Muscle of leg (tissue), 11 donors: Measurements from ENCODE around the gene DIS3L2. TPM values are rescaled to one million over a fixed set of nuclear protein-coding genes. Genes with fewer than 3 reads are reported as not detected.
A peak's percentile ranks its signal among the peaks of the same experiment; 100 is the strongest.

Experiments used
- DNase-seq: peaks from one replicate; pipeline ENCODE4 v3.0.0; 2013
- H3K27ac ChIP-seq: one replicate; pipeline ENCODE4 v1.5.1; 2013; ENCODE audit warnings: mild to moderate bottlenecking, low read length, control low read depth
- H3K27me3 ChIP-seq: one replicate; pipeline ENCODE4 v1.6.1; 2013; ENCODE audit warnings: low read length; ENCODE audit not compliant: control insufficient read depth, insufficient read depth
- H3K36me3 ChIP-seq: one replicate; pipeline ENCODE4 v1.6.1; 2013; ENCODE audit warnings: low read length; ENCODE audit not compliant: control insufficient read depth, insufficient read depth
- H3K4me1 ChIP-seq: one replicate; pipeline ENCODE4 v1.6.1; 2013; ENCODE audit warnings: low read length; ENCODE audit not compliant: control insufficient read depth, insufficient read depth
- H3K4me3 ChIP-seq: one replicate; pipeline ENCODE4 v1.5.1; 2013; ENCODE audit warnings: low read length, control low read depth
- H3K9me3 ChIP-seq: replicated peaks from 2 replicates; pipeline ENCODE4 v1.6.1; 2013; ENCODE audit warnings: low read depth, low read length; ENCODE audit not compliant: control insufficient read depth
- WGBS: methylation state at CpG from one replicate; pipeline ENCODE4 v1.1.5; 2013; ENCODE audit warnings: missing lambda C conversion rate; ENCODE audit not compliant: insufficient coverage; 5-methylcytosine and 5-hydroxymethylcytosine counted together
- polyA plus RNA-seq, 8 donors: library from polyadenylated mRNA; unstranded; fragments of 120-200 nt; gene quantifications; one replicate each; pipeline versions ENCODE4 v1.2.1 to v1.2.3, GENCODE V29; 2013; ENCODE audit warnings: inconsistent platforms in 1 of 8, low replicate concordance in 1 of 8; ENCODE audit not compliant: insufficient read length in 8 of 8, insufficient read depth in 1 of 8
- total RNA-seq: library from RNA; stranded (reverse); fragments of 120-200 nt; gene quantifications from one replicate; pipeline ENCODE4 v1.2.4, GENCODE V29; 2013

The DIS3L2 gene
- total and polyA plus RNA-seq, 9 donors: 19.3 to 29.8 (median 24.3) TPM

DNA sequence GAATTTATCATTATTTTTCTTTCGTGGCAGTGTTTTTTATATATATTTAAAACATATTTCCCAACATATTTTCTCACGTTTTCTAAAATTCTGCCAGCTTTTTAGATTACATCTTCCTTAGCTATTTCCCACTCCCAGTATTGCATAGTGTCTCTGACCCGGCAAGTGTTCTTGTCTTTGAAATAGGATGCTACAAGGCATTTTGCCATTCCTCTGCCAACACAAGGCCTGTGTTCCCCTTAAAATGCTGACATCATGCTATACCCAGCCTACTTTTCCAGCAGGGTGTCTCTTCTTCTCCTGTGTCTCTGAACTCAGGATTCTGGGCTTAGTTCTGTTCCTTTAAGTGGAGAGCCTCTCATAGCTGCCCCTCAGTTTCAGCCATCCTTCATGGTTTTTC is 115.2 kb downstream of the DIS3L2 start:
- Histone ChIP-seq H3K36me3 (no peaks in the 10 kb centered on the region), H3K27ac (no peak overlapping the region), H3K27me3 (no peaks in the 10 kb centered on the region), H3K4me3 (no peak overlapping the region), H3K4me1 (peaks cover 10% of the 10 kb centered on the region), H3K9me3 (no peaks in the 10 kb centered on the region)
- 63% methylated on average over 1 of the region's 3 CpGs for WGBS
- DNase-seq: peak; percentile 21

DNA sequence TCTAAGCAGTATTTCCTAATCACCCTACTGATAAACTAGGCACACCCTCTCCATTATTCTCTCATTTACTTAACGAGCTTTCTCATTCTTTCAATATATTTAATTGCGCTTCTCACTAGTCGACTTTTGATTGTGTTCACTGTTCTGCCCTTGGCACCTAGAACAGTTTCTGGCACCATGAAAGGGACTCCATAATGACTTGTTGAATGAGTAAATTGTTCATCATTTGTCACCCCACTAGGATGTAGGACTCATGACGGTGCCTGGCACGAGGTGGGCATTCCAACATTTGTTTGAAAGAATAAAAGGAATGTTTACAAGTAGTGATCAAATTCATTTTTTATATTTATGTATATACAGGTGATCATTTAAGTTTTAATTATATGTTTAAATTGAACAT is 123.7 kb downstream of the DIS3L2 start:
- no peak for DNase-seq
- Histone ChIP-seq H3K36me3 (peaks cover 7% of the 10 kb centered on the region), H3K9me3 (peaks cover 5% of the 10 kb centered on the region), H3K27me3 (no peaks in the 10 kb centered on the region), H3K4me1 (no peaks in the 10 kb centered on the region), H3K27ac (no peak overlapping the region), H3K4me3 (no peak overlapping the region)
- WGBS: no CpG with 5 or more reads among the region's 5 CpGs

DNA sequence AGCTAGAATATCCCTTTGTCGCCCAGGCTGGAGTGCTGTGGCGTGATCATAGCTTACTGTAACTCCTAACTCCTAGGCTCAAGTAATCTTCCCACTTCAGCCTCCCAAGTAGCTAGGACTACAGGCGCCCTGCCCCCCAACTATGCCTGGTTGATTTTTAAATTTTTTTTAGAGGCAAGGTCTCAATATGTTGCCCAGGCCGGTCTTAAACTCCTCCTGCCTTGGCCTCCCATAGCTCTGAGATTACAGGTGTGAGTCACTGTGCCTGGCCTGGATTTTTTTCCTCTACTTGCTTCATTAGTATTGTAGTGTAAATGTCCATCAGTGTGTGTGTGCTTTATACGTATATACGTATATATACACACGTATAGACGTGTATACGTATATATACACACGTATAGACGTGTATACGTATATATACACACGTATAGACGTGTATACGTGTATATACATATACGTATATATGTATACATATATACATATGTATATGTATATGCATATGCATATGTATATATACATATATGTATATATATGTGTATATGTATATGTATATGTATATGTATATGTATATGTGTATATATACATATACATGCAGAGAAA is 124.4 kb downstream of the DIS3L2 start:
- peaks cover 7% of the 10 kb centered on the region for H3K36me3 ChIP-seq
- H3K9me3 ChIP-seq: peaks cover 5% of the 10 kb centered on the region
- H3K27ac ChIP-seq: no peak overlapping the region
- H3K27me3 ChIP-seq: no peaks in the 10 kb centered on the region
- H3K4me3 ChIP-seq: no peak overlapping the region
- DNase-seq: no peak
- WGBS: no CpG with 5 or more reads among the region's 16 CpGs
- H3K4me1 ChIP-seq: no peaks in the 10 kb centered on the region

DNA sequence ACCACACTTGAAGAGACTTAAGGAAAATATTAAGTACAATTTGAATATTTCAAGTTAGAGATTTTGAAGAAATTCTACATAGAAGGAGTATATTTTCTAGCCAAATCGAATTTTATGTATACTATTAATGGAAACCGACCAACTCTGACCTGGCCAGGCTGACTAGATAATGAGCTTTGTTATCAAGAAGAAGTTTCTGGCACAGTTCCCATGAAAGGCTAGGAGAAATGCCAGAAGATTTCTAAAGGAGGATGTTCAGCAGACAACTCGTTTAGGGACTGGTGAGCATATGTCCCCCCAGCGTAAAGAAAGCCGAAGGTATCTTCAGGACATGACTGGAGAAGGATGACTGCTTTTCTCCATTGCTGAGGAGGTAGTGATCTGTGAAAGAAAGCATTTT is 127.3 kb downstream of the DIS3L2 start:
- Histone ChIP-seq H3K27me3 (no peaks in the 10 kb centered on the region), H3K36me3 (peaks cover 7% of the 10 kb centered on the region), H3K27ac (no peak overlapping the region), H3K4me3 (no peak overlapping the region), H3K4me1 (no peaks in the 10 kb centered on the region), H3K9me3 (no peaks in the 10 kb centered on the region)
- WGBS: 46% methylated on average over 3 of the region's 5 CpGs
- DNase-seq: peak; percentile 39

DNA sequence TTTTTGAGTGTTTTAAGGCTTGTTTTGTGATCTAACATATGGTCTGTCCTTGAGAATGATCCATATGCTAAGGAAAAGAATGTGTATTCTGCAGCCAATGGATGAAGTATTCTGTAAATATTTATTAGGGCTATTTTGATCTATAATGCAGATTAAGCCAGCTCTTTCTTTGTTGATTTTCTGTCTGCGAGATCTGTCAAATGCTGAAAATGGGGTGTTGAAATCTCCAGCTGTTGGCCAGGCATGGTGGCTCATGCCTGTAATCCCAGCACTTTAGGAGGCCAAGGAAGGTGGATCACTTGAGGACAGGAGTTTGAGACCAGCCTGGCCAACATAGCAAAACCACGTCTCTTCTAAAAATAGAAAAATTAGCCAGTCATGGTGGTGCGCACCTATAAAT is 132.7 kb downstream of the DIS3L2 start:
- Histone ChIP-seq H3K27me3 (no peaks in the 10 kb centered on the region), H3K36me3 (peaks cover 9% of the 10 kb centered on the region), H3K27ac (no peak overlapping the region), H3K4me3 (no peak overlapping the region), H3K9me3 (peaks cover 6% of the 10 kb centered on the region), H3K4me1 (no peaks in the 10 kb centered on the region)
- 100% methylated on average over 3 of the region's 3 CpGs for WGBS
- no peak for DNase-seq

DNA sequence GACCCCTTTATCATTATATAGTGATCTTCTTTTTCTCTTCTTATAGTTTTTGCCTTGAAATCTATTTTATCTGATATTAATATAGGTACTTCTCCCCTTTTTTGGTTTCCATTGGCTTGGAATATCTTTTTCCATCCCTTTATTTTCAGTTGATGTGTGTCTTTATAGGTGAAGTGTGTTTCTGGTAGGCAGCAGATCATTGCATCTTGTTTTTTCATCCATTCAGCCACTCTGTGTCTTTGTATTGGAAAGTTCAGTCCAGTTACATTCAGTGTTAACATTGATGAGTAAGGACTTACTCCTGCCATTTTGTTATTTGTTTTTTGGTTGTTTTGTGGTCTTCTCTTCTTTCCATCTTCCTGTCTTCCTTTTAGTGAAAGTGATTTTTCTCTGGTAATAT is 133.4 kb downstream of the DIS3L2 start:
- H3K9me3 ChIP-seq: peaks cover 6% of the 10 kb centered on the region
- H3K27ac ChIP-seq: no peak overlapping the region
- DNase-seq: no peak
- H3K4me3 ChIP-seq: no peak overlapping the region
- no peaks in the 10 kb centered on the region for H3K4me1 ChIP-seq
- no peaks in the 10 kb centered on the region for H3K27me3 ChIP-seq
- H3K36me3 ChIP-seq: peaks cover 9% of the 10 kb centered on the region

DNA sequence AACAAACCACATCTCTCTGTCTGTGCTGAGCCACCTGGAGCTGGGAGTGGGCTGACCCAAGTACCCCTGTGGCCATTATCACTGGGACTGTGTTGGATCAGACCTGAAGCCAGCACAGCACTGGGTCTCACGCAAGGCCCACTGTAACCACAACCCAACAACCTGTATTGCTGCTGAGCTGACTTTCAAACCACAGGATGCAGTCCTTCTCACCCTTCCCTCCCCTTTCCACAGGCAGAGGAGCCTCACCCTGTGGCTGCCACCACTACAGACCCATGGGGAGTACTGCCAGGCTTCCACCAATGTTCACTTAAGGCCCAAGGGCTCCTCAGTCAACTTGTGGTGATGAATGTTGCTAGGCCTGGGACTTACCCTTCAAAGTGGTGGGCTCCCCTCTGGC is 135.7 kb downstream of the DIS3L2 start:
- WGBS: 90% methylated on average over 1 of the region's 1 CpG

DNA sequence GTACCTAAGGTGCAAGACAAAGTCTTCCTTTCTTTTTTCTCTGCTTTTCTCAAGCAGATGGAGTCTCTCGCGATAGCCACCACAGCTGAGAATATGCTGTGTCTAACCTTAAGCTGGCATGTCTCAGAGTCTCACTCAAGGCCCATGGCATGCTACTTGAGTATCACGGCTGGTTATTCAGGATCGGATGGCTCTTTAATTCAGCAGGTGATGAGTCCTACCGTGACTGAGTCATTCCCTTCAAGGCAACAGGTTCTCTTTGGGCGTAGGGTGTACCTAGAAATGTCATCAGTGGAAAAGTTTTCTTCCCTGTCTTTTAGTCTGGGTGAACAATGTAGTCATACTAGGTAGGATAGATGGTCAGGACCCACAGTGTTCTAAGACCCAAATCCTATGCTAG is 136.2 kb downstream of the DIS3L2 start:
- no peak overlapping the region for H3K4me3 ChIP-seq

More for the DNA sequence above, 135.7 kb downstream of the DIS3L2 start:
- DNase-seq: no peak
- Histone ChIP-seq H3K4me1 (no peaks in the 10 kb centered on the region), H3K4me3 (no peak overlapping the region), H3K36me3 (peaks cover 9% of the 10 kb centered on the region), H3K27ac (no peak overlapping the region), H3K27me3 (no peaks in the 10 kb centered on the region), H3K9me3 (peaks cover 6% of the 10 kb centered on the region)

DNA sequence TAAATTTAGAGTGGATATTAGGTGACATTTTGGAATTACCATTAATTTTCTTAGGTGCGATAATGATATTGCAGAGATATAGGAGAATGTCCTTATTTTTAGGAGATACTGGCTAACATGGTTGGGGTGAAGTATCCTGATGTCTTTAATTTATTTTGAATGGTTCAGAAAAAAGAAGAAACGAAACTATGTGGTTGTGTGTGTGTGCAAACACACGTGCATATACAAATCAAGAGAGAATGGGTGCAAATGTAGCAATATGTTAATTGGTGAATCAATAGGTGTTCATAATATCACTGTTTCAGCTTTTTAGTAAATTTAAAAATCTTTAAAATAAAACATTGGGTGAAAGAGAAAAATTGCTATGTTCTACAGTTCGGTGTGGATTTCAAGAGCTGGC is 140.9 kb downstream of the DIS3L2 start:
- no peak for DNase-seq
- no peaks in the 10 kb centered on the region for H3K27me3 ChIP-seq
- 89% methylated on average over 1 of the region's 4 CpGs for WGBS
- H3K27ac ChIP-seq: no peak overlapping the region
- no peaks in the 10 kb centered on the region for H3K9me3 ChIP-seq
- no peaks in the 10 kb centered on the region for H3K4me1 ChIP-seq
- peaks cover 9% of the 10 kb centered on the region for H3K36me3 ChIP-seq
- H3K4me3 ChIP-seq: no peak overlapping the region

More for the DNA sequence above, 136.2 kb downstream of the DIS3L2 start:
- H3K9me3 ChIP-seq: peaks cover 6% of the 10 kb centered on the region
- H3K36me3 ChIP-seq: peaks cover 9% of the 10 kb centered on the region
- H3K4me1 ChIP-seq: no peaks in the 10 kb centered on the region
- DNase-seq: no peak
- no peaks in the 10 kb centered on the region for H3K27me3 ChIP-seq
- no peak overlapping the region for H3K27ac ChIP-seq
- WGBS: 96% methylated on average over 4 of the region's 6 CpGs

DNA sequence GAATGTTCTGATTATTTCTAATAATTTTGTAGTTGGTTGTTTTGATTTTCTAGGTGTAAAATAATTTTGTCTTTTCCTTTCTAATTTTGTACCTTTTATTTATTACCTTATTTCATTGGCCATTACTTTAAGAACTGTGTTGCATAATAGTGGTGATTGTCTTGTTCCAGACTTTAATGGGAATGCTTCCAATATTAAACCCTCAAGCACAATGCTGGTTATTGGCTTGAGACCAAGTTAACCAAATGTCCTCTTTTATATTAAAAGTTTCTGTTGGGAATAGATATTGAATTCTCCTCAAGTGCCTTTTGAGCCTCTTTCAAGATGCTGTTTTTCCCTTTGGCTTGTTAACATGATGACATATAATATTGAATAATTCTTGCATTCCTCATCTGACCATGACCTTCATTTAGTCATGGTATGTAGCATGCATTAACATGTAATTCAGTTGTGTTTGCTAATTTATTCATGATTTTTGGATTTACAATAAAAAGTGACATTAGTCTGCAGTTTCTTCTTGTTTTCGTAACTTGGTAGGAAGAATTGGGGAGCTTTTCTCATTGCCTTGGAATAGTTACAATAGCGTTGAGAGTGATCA is 141.7 kb downstream of the DIS3L2 start:
- no peak overlapping the region for H3K27ac ChIP-seq
- DNase-seq: peak; percentile 7
- no peaks in the 10 kb centered on the region for H3K27me3 ChIP-seq
- no peaks in the 10 kb centered on the region for H3K9me3 ChIP-seq
- H3K4me3 ChIP-seq: no peak overlapping the region
- WGBS: no CpG with 5 or more reads among the region's 2 CpGs
- peaks cover 6% of the 10 kb centered on the region for H3K36me3 ChIP-seq
- H3K4me1 ChIP-seq: no peaks in the 10 kb centered on the region
